K562 (cell line): ENCODE data around the gene ZNF362. TPM values are rescaled to one million over a fixed set of nuclear protein-coding genes. Genes with fewer than 3 reads are reported as not detected.

ENCODE experiments used
- ATAC-seq: fragments of 200-7000 bp; cut with Tn5 transposase; 3 replicates; pipeline ENCODE4 v1.9.1; 2020; ENCODE audit warnings: moderate library complexity
- BruUV-seq: library from RNA; stranded (reverse); fragments of 400-500 nt; replicated peaks from 2 replicates; lab custom pipeline; 2021; lab: Mats Ljungman, UMichigan
- CTCF ChIA-PET: fragments of 300-600 bp; formaldehyde crosslinking; extraction: SDS; loops from one replicate; lab custom pipeline; 2021; ENCODE audit warnings: low intra/inter-chr PET ratio; lab: Yijun Ruan, JAX
- POLR2A ChIA-PET: fragments of 300-600, 350-650 bp; sonication (Branson Sonifier 250); formaldehyde crosslinking; extraction: SDS; loops from one replicate; lab custom pipeline; 2021; ENCODE audit warnings: antibody characterized with exemption, inconsistent platforms; lab: Yijun Ruan, JAX
- DNase-seq, 4 experiments: peaks; one replicate each; pipeline versions ENCODE4 v3.0.0 to v3.0.0-alpha.2; 2011 to 2018; ENCODE audit warnings: low spot score in 3 of 4, mixed read lengths in 3 of 4; ENCODE audit errors: extremely low read depth in 1 of 4
- FAIRE-seq: peaks from 2 replicates; lab custom pipeline; 2011; peaks lifted over from hg19 to GRCh38; lab: Jason Lieb, UNC
- H2AFZ ChIP-seq: 2 replicates; pipeline ENCODE4 v1.6.0; 2011; ENCODE audit warnings: low read depth, low read length, control low read depth, inconsistent platforms
- H3K27ac ChIP-seq: fragments of 200-600 bp; 3 replicates; pipeline ENCODE4 v1.8.0; 2011; ENCODE audit warnings: low read depth, mild to moderate bottlenecking, control low read depth, inconsistent platforms, low read length, moderate library complexity, mixed read lengths; ENCODE audit errors: extremely low read depth
- H3K27me3 ChIP-seq, 2 experiments: fragments of 300-600 bp in 1 of 2; 2 replicates in 1 of 2; 3 replicates in 1 of 2; pipeline versions ENCODE4 v1.6.0 to v1.8.0; 2011; ENCODE audit warnings: inconsistent platforms in 2 of 2, low read length in 2 of 2, mild to moderate bottlenecking in 1 of 2, mixed read lengths in 1 of 2, moderate library complexity in 1 of 2; ENCODE audit not compliant: control insufficient read depth in 2 of 2, insufficient read depth in 2 of 2
- H3K36me3 ChIP-seq: fragments of 300-600 bp; 3 replicates; pipeline ENCODE4 v1.8.0; 2011; ENCODE audit warnings: mild to moderate bottlenecking, low read length, inconsistent platforms; ENCODE audit not compliant: control insufficient read depth, insufficient read depth
- H3K4me1 ChIP-seq, 2 experiments: fragments of 200-600 bp in 1 of 2; replicated peaks in 1 of 2; 2 replicates in 1 of 2; 3 replicates in 1 of 2; pipeline versions ENCODE4 v1.5.1 to v1.8.0; 2011; ENCODE audit warnings: inconsistent platforms in 2 of 2, low read length in 2 of 2, mild to moderate bottlenecking in 1 of 2, mixed read lengths in 1 of 2, moderate library complexity in 1 of 2; ENCODE audit not compliant: control insufficient read depth in 2 of 2, insufficient read depth in 2 of 2
- H3K4me2 ChIP-seq: 2 replicates; pipeline ENCODE4 v1.6.1; 2011; ENCODE audit warnings: low read length, control low read depth, inconsistent platforms, mixed read lengths; ENCODE audit not compliant: insufficient read depth
- H3K4me3 ChIP-seq: fragments of 200-600 bp; sonication (generic), shearing (Covaris generic); 2 replicates; pipeline ENCODE4 v1.5.1; 2016; ENCODE audit warnings: control low read depth, inconsistent platforms
- H3K79me2 ChIP-seq: fragments of 200-600 bp; 3 replicates; pipeline ENCODE4 v1.8.0; 2011; ENCODE audit warnings: low read length, inconsistent platforms; ENCODE audit not compliant: control insufficient read depth, insufficient read depth
- H3K9ac ChIP-seq, 2 experiments: 2 replicates each; pipeline versions ENCODE4 v1.6.0 to v1.6.1; 2011; ENCODE audit warnings: low read depth in 2 of 2, low read length in 2 of 2, control low read depth in 1 of 2, inconsistent platforms in 1 of 2, mild to moderate bottlenecking in 1 of 2, mixed read lengths in 1 of 2; ENCODE audit not compliant: insufficient read depth in 1 of 2
- H3K9me1 ChIP-seq: one replicate; pipeline ENCODE4 v1.6.0; 2011; ENCODE audit warnings: inconsistent platforms, mild to moderate bottlenecking, low read length, moderate library complexity; ENCODE audit not compliant: control insufficient read depth, insufficient read depth
- H3K9me3 ChIP-seq: replicated peaks from 2 replicates; pipeline ENCODE4 v1.5.1; 2011; ENCODE audit warnings: low read depth, low read length, inconsistent platforms; ENCODE audit not compliant: control insufficient read depth, insufficient read depth
- H4K20me1 ChIP-seq: replicated peaks from 2 replicates; pipeline ENCODE4 v1.6.1; 2011; ENCODE audit warnings: low read length, inconsistent platforms, mixed read lengths; ENCODE audit not compliant: control insufficient read depth, insufficient read depth
- ARID2 ChIP-seq: fragments of 450-650 bp; IDR thresholded peaks from 2 replicates; pipeline ENCODE4 v1.6.1; 2017; ENCODE audit warnings: antibody characterized with exemption, mild to moderate bottlenecking
- EHMT2 ChIP-seq: fragments of 450-650 bp; IDR thresholded peaks from 2 replicates; pipeline ENCODE4 v1.6.1; 2018; ENCODE audit warnings: antibody characterized with exemption
- ELK1 ChIP-seq: sonication (generic); formaldehyde crosslinking; IDR thresholded peaks from 2 replicates; pipeline ENCODE4 v1.8.1; 2022; ENCODE audit warnings: missing genetic modification reagents
- ETS1 ChIP-seq: conservative IDR thresholded peaks from 2 replicates; pipeline ENCODE4 v1.6.1; 2011; ENCODE audit warnings: low read depth, mild to moderate bottlenecking, low read length; ENCODE audit not compliant: control insufficient read depth
- KDM4B ChIP-seq, 2 experiments: fragments of 450-650 bp in 1 of 2; sonication (generic) in 1 of 2; IDR thresholded peaks; 2 replicates each; pipeline ENCODE4 v1.6.1; 2016 to 2017; ENCODE audit warnings: borderline replicate concordance in 2 of 2, antibody characterized with exemption in 1 of 2, low read depth in 1 of 2, mild to moderate bottlenecking in 1 of 2
- MAFK ChIP-seq: IDR thresholded peaks from 2 replicates; pipeline ENCODE4 v1.6.1; 2011; ENCODE audit warnings: low read length, improper control_type of control experiment
- MBD1 ChIP-seq: fragments of 250-450 bp; sonication (Bioruptor Pico); IDR thresholded peaks from 2 replicates; pipeline ENCODE4 v1.8.0; 2022; ENCODE audit warnings: inconsistent platforms
- PREB ChIP-seq: sonication (generic); formaldehyde crosslinking; IDR thresholded peaks from 2 replicates; pipeline ENCODE4 v1.8.1; 2023; ENCODE audit warnings: mild to moderate bottlenecking, missing genetic modification reagents
- TCF7L2 ChIP-seq: fragments of 150-350 bp; IDR thresholded peaks from 2 replicates; pipeline ENCODE4 v1.6.1; 2016; ENCODE audit warnings: low read depth, mild to moderate bottlenecking, low read length, moderate library complexity
- TSC22D4 ChIP-seq: fragments of 450-650 bp; IDR thresholded peaks from 2 replicates; pipeline ENCODE4 v1.6.1; 2016; ENCODE audit warnings: missing genetic modification characterization, missing biosample characterization, control low read depth
- ZBTB49 ChIP-seq: sonication (generic); formaldehyde crosslinking; IDR thresholded peaks from 2 replicates; pipeline ENCODE4 v1.8.0; 2022; ENCODE audit warnings: missing genetic modification reagents, mild to moderate bottlenecking, borderline replicate concordance
- ZNF3 ChIP-seq: fragments of 250-450 bp; sonication (Bioruptor Pico); IDR thresholded peaks from 2 replicates; pipeline ENCODE4 v1.5.0; 2021; ENCODE audit warnings: mild to moderate bottlenecking, moderate library complexity
- ZNF444 ChIP-seq: fragments of 250-450 bp; sonication (Bioruptor Pico); IDR thresholded peaks from 2 replicates; pipeline ENCODE4 v1.4.0; 2020; ENCODE audit warnings: mild to moderate bottlenecking, moderate library complexity
- ZNF696 ChIP-seq: fragments of 250-450 bp; sonication (Bioruptor Pico); conservative IDR thresholded peaks from 2 replicates; pipeline ENCODE4 v1.4.0; 2020; ENCODE audit warnings: mild to moderate bottlenecking, moderate library complexity
- ZNF717 ChIP-seq: fragments of 250-450 bp; sonication (Bioruptor Pico); IDR thresholded peaks from 2 replicates; pipeline ENCODE4 v1.5.0; 2021
- ZSCAN32 ChIP-seq: fragments of 450-650 bp; formaldehyde crosslinking; IDR thresholded peaks from 2 replicates; pipeline ENCODE4 v1.4.0; 2020; ENCODE audit warnings: mild to moderate bottlenecking, moderate library complexity
- WGBS: fragments of 100-300 bp; shearing (Covaris generic); methylation state at CpG from one replicate; pipeline ENCODE4 v1.1.6; 2016; ENCODE audit warnings: low coverage, mixed read lengths; ENCODE audit not compliant: insufficient coverage; ENCODE audit errors: missing lambda C conversion rate; 5-methylcytosine and 5-hydroxymethylcytosine counted together
- in situ Hi-C: fragments of 300-500 bp; cut with MboI; formaldehyde crosslinking; loops from 4 replicates; pipeline ENCODE4 v1.15.0; 2018; ENCODE audit warnings: inconsistent platforms, mixed read lengths
- intact Hi-C: fragments of 100-400 bp; cut with micrococcal nuclease; formaldehyde crosslinking; loops from 2 replicates; pipeline ENCODE4 v1.14.2; 2022
- polyA plus RNA-seq, 8 experiments: library from polyadenylated mRNA; depleted of rRNA in 4 of 8; stranded (reverse) in 5 of 8; unstranded in 3 of 8; fragments of >200 nt; fragmentation: Nextera tagmentation in 2 of 8; fragmentation: Illumina TruSeq in 1 of 8; extraction: Ambion mirVana in 2 of 8; extraction: Trizol in 1 of 8; gene quantifications; 2 replicates each; pipeline versions ENCODE4 v1.2.1 to v1.2.3, GENCODE V29; 2011 to 2014; ENCODE audit warnings: inconsistent platforms in 1 of 8, missing spikeins in 1 of 8
- total RNA-seq, 7 experiments: library from RNA; depleted of rRNA in 6 of 7; stranded (reverse); fragments of >200 nt in 6 of 7; fragmentation: Illumina TruSeq in 2 of 7; extraction: Trizol in 2 of 7; gene quantifications; 2 replicates each; pipeline versions ENCODE4 v1.2.1 to v1.2.3, GENCODE V29; 2011 to 2021; ENCODE audit warnings: low replicate concordance in 1 of 7

ZNF362 gene
- total and polyA plus RNA-seq, 9 of the 15 experiments (the other 6 are each of a cell fraction or from before 2014, with no cell fraction given) = 0.01 to 1.1 (median 0.35) TPM; not detected in 1

GRCh38 chr1:33234131-33234530, 22.2 kb upstream of the ZNF362 start:
- TF ChIP-seq PREB (CRISPR knock-in tag) = no peak
- no peak for TF ChIP-seq ZNF3
- no peak for TF ChIP-seq ETS1
- no peak for TF ChIP-seq TSC22D4
- no peak for TF ChIP-seq ZSCAN32 (CRISPR knock-in tag)
- no peak for TF ChIP-seq ZNF444 (CRISPR knock-in tag)
- no peak for TF ChIP-seq ARID2
- no peak for TF ChIP-seq ELK1 (CRISPR knock-in tag)
- no peak for TF ChIP-seq MBD1 (CRISPR knock-in tag)
- no peak for TF ChIP-seq ZBTB49 (CRISPR knock-in tag)
- TF ChIP-seq KDM4B (IDR thresholded peaks at IDR 0.05; ENCODE audit: borderline replicate concordance in 2 of 2, low read depth in 1 of 2) = no peak
- TF ChIP-seq ZNF717 (CRISPR knock-in tag) = no peak
- no peak for TF ChIP-seq TCF7L2
- no peak for TF ChIP-seq ZNF696 (CRISPR knock-in tag)
- no peak for TF ChIP-seq EHMT2
- no peak for TF ChIP-seq MAFK
- TF ChIP-seq, all 486 proteins: peak for 0
- intact Hi-C loops = no loop called here
- no peak for DNase-seq
- no peaks in the 10 kb centered on the region; a peak in 1 of 5 replicates for H3K4me1 ChIP-seq
- no peaks in the 10 kb centered on the region for H3K79me2 ChIP-seq
- no peak overlapping the region for H3K4me3 ChIP-seq
- POLR2A ChIA-PET = no interaction called here
- H3K27ac ChIP-seq = no peak overlapping the region
- no peaks in the 10 kb centered on the region for H4K20me1 ChIP-seq
- in situ Hi-C loops = no loop called here
- H2AFZ ChIP-seq = no peak overlapping the region
- no peak for ATAC-seq
- peaks cover 24 to 38% of the 10 kb centered on the region in 2 experiments; a peak in 4 of 5 replicates for H3K27me3 ChIP-seq
- no peaks in the 10 kb centered on the region for H3K9me3 ChIP-seq
- H3K4me2 ChIP-seq = no peak overlapping the region
- CTCF ChIA-PET = no interaction called here
- no peak overlapping the region for H3K9ac ChIP-seq
- no peaks in the 10 kb centered on the region for H3K9me1 ChIP-seq
- H3K36me3 ChIP-seq = no peaks in the 10 kb centered on the region
- no TSS peak for BruUV-seq
- 2% methylated on average over 4 of the region's 4 CpGs for WGBS
- no peak for FAIRE-seq
